CD14-positive monocyte (primary cell): ENCODE measurements around the gene CHST3. TPM values are rescaled to one million over a fixed set of nuclear protein-coding genes. Genes with fewer than 3 reads are reported as not detected.

Source experiments
- DNase-seq, 3 donors: peaks; one replicate each; pipeline ENCODE4 v3.0.0-alpha.2; 2011 to 2022
- H2AFZ ChIP-seq: 2 replicates; pipeline ENCODE4 v1.6.0; 2012; ENCODE audit warnings: mild to moderate bottlenecking, low read depth, low read length, inconsistent platforms; ENCODE audit not compliant: insufficient read depth, poor library complexity, severe bottlenecking
- H3K27ac ChIP-seq, 2 donors: 1 replicate in 1 of 2; 2 replicates in 1 of 2; pipeline ENCODE4 v1.5.1; 2012 to 2013; ENCODE audit warnings: low read length in 2 of 2, control low read depth in 1 of 2, inconsistent platforms in 1 of 2, low read depth in 1 of 2, mild to moderate bottlenecking in 1 of 2
- H3K27me3 ChIP-seq, 2 donors: one replicate each; pipeline versions ENCODE4 v1.6.0 to v1.6.1; 2011 to 2013; ENCODE audit warnings: low read length in 2 of 2; ENCODE audit not compliant: control insufficient read depth in 2 of 2, insufficient read depth in 2 of 2
- H3K36me3 ChIP-seq, 2 donors: replicated peaks in 1 of 2; 1 replicate in 1 of 2; 2 replicates in 1 of 2; pipeline versions ENCODE4 v1.5.1 to v1.6.1; 2012 to 2013; ENCODE audit warnings: low read length in 2 of 2, control low read depth in 1 of 2, inconsistent platforms in 1 of 2, mild to moderate bottlenecking in 1 of 2; ENCODE audit not compliant: insufficient read depth in 2 of 2, control insufficient read depth in 1 of 2
- H3K4me1 ChIP-seq, 2 donors: 1 replicate in 1 of 2; 2 replicates in 1 of 2; pipeline versions ENCODE4 v1.5.1 to v1.6.1; 2012 to 2013; ENCODE audit warnings: low read length in 2 of 2, control low read depth in 1 of 2, inconsistent platforms in 1 of 2, mild to moderate bottlenecking in 1 of 2, moderate library complexity in 1 of 2; ENCODE audit not compliant: insufficient read depth in 2 of 2, control insufficient read depth in 1 of 2
- H3K4me2 ChIP-seq: replicated peaks from 2 replicates; pipeline ENCODE3; 2012; ENCODE audit warnings: low read length, moderate library complexity, mild to moderate bottlenecking; ENCODE audit not compliant: poor library complexity, severe bottlenecking; ENCODE audit errors: extremely low read depth
- H3K4me3 ChIP-seq, 3 experiments: fragments of 200-600 bp in 1 of 3; sonication (generic) in 1 of 3; replicated peaks in 1 of 3; 1 replicate in 2 of 3; 2 replicates in 1 of 3; pipeline ENCODE4 v1.5.1; 2011 to 2013; ENCODE audit warnings: low read length in 3 of 3, mild to moderate bottlenecking in 3 of 3, control low read depth in 2 of 3, low read depth in 2 of 3, inconsistent platforms in 1 of 3, moderate library complexity in 1 of 3
- H3K79me2 ChIP-seq: 2 replicates; pipeline ENCODE4 v1.6.0; 2012; ENCODE audit warnings: mild to moderate bottlenecking, control low read depth, inconsistent platforms, low read length, moderate library complexity; ENCODE audit not compliant: insufficient read depth
- H3K9ac ChIP-seq: 2 replicates; pipeline ENCODE4 v1.6.0; 2017; ENCODE audit warnings: low read length, mild to moderate bottlenecking; ENCODE audit not compliant: insufficient read depth, poor library complexity, severe bottlenecking
- H3K9me3 ChIP-seq, 2 donors: replicated peaks in 1 of 2; 1 replicate in 1 of 2; 2 replicates in 1 of 2; pipeline versions ENCODE4 v1.5.1 to v1.6.1; 2012 to 2013; ENCODE audit warnings: low read length in 2 of 2, control low read depth in 1 of 2; ENCODE audit not compliant: control insufficient read depth in 1 of 2, insufficient read depth in 1 of 2
- H4K20me1 ChIP-seq: 2 replicates; pipeline ENCODE4 v1.6.0; 2012; ENCODE audit warnings: mild to moderate bottlenecking, low read length, control low read depth, moderate library complexity; ENCODE audit not compliant: insufficient read depth
- H3K27ac Mint-ChIP-seq, 7 donors: one replicate each; pipeline ENCODE4 v1.8.0; 2020; ENCODE audit warnings: mild to moderate bottlenecking in 7 of 7, mixed read lengths in 7 of 7, moderate library complexity in 6 of 7, inconsistent platforms in 2 of 7
- H3K27me3 Mint-ChIP-seq, 3 donors: one replicate each; pipeline ENCODE4 v1.8.0; 2021 to 2022; ENCODE audit warnings: low read depth in 3 of 3, mild to moderate bottlenecking in 3 of 3, mixed read lengths in 3 of 3, moderate library complexity in 3 of 3, inconsistent platforms in 1 of 3
- H3K36me3 Mint-ChIP-seq, 2 donors: one replicate each; pipeline ENCODE4 v1.8.0; 2020; ENCODE audit warnings: mixed read lengths in 2 of 2, inconsistent platforms in 1 of 2, mild to moderate bottlenecking in 1 of 2
- H3K4me1 Mint-ChIP-seq: one replicate; pipeline ENCODE4 v1.8.0; 2020; ENCODE audit warnings: mild to moderate bottlenecking, mixed read lengths
- H3K4me3 Mint-ChIP-seq, 2 donors: one replicate each; pipeline ENCODE4 v1.8.0; 2020; ENCODE audit warnings: mild to moderate bottlenecking in 2 of 2, mixed read lengths in 2 of 2, moderate library complexity in 1 of 2
- H3K9me3 Mint-ChIP-seq, 7 donors: one replicate each; pipeline ENCODE4 v1.8.0; 2020 to 2022; ENCODE audit warnings: mixed read lengths in 7 of 7, mild to moderate bottlenecking in 6 of 7, moderate library complexity in 6 of 7, inconsistent platforms in 2 of 7
- CTCF ChIP-seq: fragments of 200-600 bp; IDR thresholded peaks from one replicate; pipeline ENCODE4 v1.8.0; 2022; ENCODE audit warnings: antibody characterized with exemption, mild to moderate bottlenecking
- WGBS: methylation state at CpG from one replicate; pipeline ENCODE4 v1.1.5; 2013; ENCODE audit warnings: missing lambda C conversion rate; ENCODE audit not compliant: insufficient coverage; 5-methylcytosine and 5-hydroxymethylcytosine counted together
- intact Hi-C, 2 donors: fragments of 100-400 bp; cut with micrococcal nuclease; formaldehyde crosslinking; loops; one replicate each; pipeline versions ENCODE4 v1.15.0 to v1.15.1; 2023
- polyA plus RNA-seq, 3 donors: library from polyadenylated mRNA; depleted of rRNA in 1 of 3; unstranded in 2 of 3; stranded (reverse) in 1 of 3; fragments of 300-500 nt in 2 of 3; fragments of >200 nt in 1 of 3; fragmentation: Illumina TruSeq in 2 of 3; gene quantifications; 1 replicate in 2 of 3; 2 replicates in 1 of 3; pipeline ENCODE4 v1.2.3, GENCODE V29; 2012 to 2021

CHST3 gene
- polyA plus RNA-seq, 3 donors = not detected

GRCh38 chr10:72025832-72026231, 61.6 kb downstream of the CHST3 start:
- no peak overlapping the region for H3K4me3 Mint-ChIP-seq
- H3K27ac Mint-ChIP-seq = no peak overlapping the region
- no peaks in the 10 kb centered on the region for H3K79me2 ChIP-seq
- peaks cover 0 to 5% of the 10 kb centered on the region in 2 donors for H3K9me3 ChIP-seq
- no peaks in the 10 kb centered on the region for H3K36me3 Mint-ChIP-seq
- no peaks in the 10 kb centered on the region for H3K36me3 ChIP-seq
- DNase-seq = no peak
- intact Hi-C loops = no loop called here
- H3K4me1 Mint-ChIP-seq = peaks cover 6% of the 10 kb centered on the region
- H3K9me3 Mint-ChIP-seq = peaks cover 0 to 10% (median 3%) of the 10 kb centered on the region in 7 donors
- H2AFZ ChIP-seq = no peak overlapping the region
- no peaks in the 10 kb centered on the region for H4K20me1 ChIP-seq
- TF ChIP-seq CTCF = no peak
- H3K9ac ChIP-seq = no peak overlapping the region
- whole genome bisulfite sequencing = no CpG with 5 or more reads among the region's 5 CpGs
- peaks cover 6 to 8% (median 7%) of the 10 kb centered on the region in 3 donors for H3K27me3 Mint-ChIP-seq
- H3K4me1 ChIP-seq = peaks cover 0 to 4% of the 10 kb centered on the region in 2 donors
- H3K4me3 ChIP-seq = no peak overlapping the region
- H3K4me2 ChIP-seq = no peak overlapping the region
- H3K27me3 ChIP-seq = no peaks in the 10 kb centered on the region
- H3K27ac ChIP-seq = no peak overlapping the region

- H3K4me1 Mint-ChIP-seq = no peaks in the 10 kb centered on the region
- Histone ChIP-seq H2AFZ (no peak overlapping the region), H3K4me3 (no peak overlapping the region), H3K79me2 (no peaks in the 10 kb centered on the region), H3K9ac (no peak overlapping the region), H3K4me2 (no peak overlapping the region), H3K4me1 (no peaks in the 10 kb centered on the region), H4K20me1 (no peaks in the 10 kb centered on the region), H3K9me3 (no peaks in the 10 kb centered on the region), H3K27me3 (no peaks in the 10 kb centered on the region), H3K27ac (no peak overlapping the region), H3K36me3 (no peaks in the 10 kb centered on the region)
- H3K36me3 Mint-ChIP-seq = no peaks in the 10 kb centered on the region
- DNase-seq = no peak
- peaks cover 0 to 6% (median 0%) of the 10 kb centered on the region in 7 donors for H3K9me3 Mint-ChIP-seq
- TF ChIP-seq CTCF = no peak
- WGBS = 89% methylated on average over 8 of the region's 14 CpGs
- intact Hi-C loops = no loop called here
- no peak overlapping the region for H3K4me3 Mint-ChIP-seq
- H3K27me3 Mint-ChIP-seq = peaks cover 6 to 8% (median 7%) of the 10 kb centered on the region in 3 donors
- no peak overlapping the region for H3K27ac Mint-ChIP-seq
Measured at GRCh38 chr10:72026278-72027111, 62.3 kb downstream of the CHST3 start.
